HEK293 (cell line): ENCODE measurements around the gene SCN11A.

Experiments
- CTCF ChIA-PET: fragments of 350-600 bp; formaldehyde crosslinking; extraction: SDS; loops from one replicate; lab custom pipeline; 2021; ENCODE audit warnings: antibody characterized with exemption; lab: Yijun Ruan, JAX
- POLR2A ChIA-PET: fragments of 300-600 bp; formaldehyde crosslinking; extraction: SDS; loops from one replicate; lab custom pipeline; 2020; ENCODE audit warnings: antibody characterized with exemption, inconsistent platforms; lab: Yijun Ruan, JAX
- H3K27ac ChIP-seq: fragments of 200-500 bp; sonication (Bioruptor generic); 2 replicates; pipeline ENCODE4 v1.5.1; 2014; ENCODE audit warnings: low read depth, low read length, control low read depth, inconsistent platforms; ENCODE audit errors: extremely low read depth
- H3K36me3 ChIP-seq, 2 experiments: fragments of 200-500 bp in 1 of 2; sonication (Bioruptor generic) in 1 of 2; 1 replicate in 1 of 2; 2 replicates in 1 of 2; pipeline ENCODE4 v1.5.1; 2014 to 2017; ENCODE audit warnings: inconsistent platforms in 2 of 2, low read length in 2 of 2; ENCODE audit not compliant: control insufficient read depth in 2 of 2, insufficient read depth in 1 of 2
- H3K4me1 ChIP-seq: fragments of 200-500 bp; sonication (Bioruptor generic); 2 replicates; pipeline ENCODE4 v1.5.1; 2014; ENCODE audit warnings: mild to moderate bottlenecking, low read length, inconsistent platforms; ENCODE audit not compliant: control insufficient read depth, insufficient read depth
- H3K4me3 ChIP-seq: 2 replicates; pipeline ENCODE4 v1.5.1; 2011; ENCODE audit warnings: low read depth, mild to moderate bottlenecking, control low read depth, low read length, moderate library complexity
- H3K9me3 ChIP-seq: fragments of 200-500 bp; sonication (Bioruptor generic); 2 replicates; pipeline ENCODE4 v1.5.1; 2014; ENCODE audit warnings: low read depth, low read length, inconsistent platforms; ENCODE audit not compliant: control insufficient read depth, insufficient read depth
- AEBP2 ChIP-seq: fragments of 450-650 bp; formaldehyde crosslinking; IDR thresholded peaks from 2 replicates; pipeline ENCODE4 v1.5.1; 2016; ENCODE audit warnings: missing biosample characterization, missing genetic modification characterization, borderline replicate concordance
- BCL11B ChIP-seq: fragments of 450-650 bp; formaldehyde crosslinking; IDR thresholded peaks from 2 replicates; pipeline ENCODE4 v1.5.1; 2016; ENCODE audit warnings: low read depth, missing biosample characterization, missing genetic modification characterization
- GLIS2 ChIP-seq: fragments of 450-650 bp; formaldehyde crosslinking; IDR thresholded peaks from 2 replicates; pipeline ENCODE4 v1.5.1; 2016; ENCODE audit warnings: missing biosample characterization, missing genetic modification characterization
- KLF16 ChIP-seq: fragments of 450-650 bp; formaldehyde crosslinking; IDR thresholded peaks from 2 replicates; pipeline ENCODE4 v1.5.1; 2017; ENCODE audit warnings: missing biosample characterization, missing genetic modification characterization
- PRDM6 ChIP-seq: fragments of 450-650 bp; formaldehyde crosslinking; IDR thresholded peaks from 2 replicates; pipeline ENCODE4 v1.5.1; 2017; ENCODE audit warnings: missing biosample characterization, missing genetic modification characterization
- SP7 ChIP-seq: fragments of 450-650 bp; formaldehyde crosslinking; IDR thresholded peaks from 2 replicates; pipeline ENCODE4 v1.5.1; 2016; ENCODE audit warnings: missing biosample characterization, missing genetic modification characterization
- TCF7L2 ChIP-seq: IDR thresholded peaks from 2 replicates; pipeline ENCODE4 v1.6.1; 2011; ENCODE audit warnings: low read depth, mild to moderate bottlenecking, inconsistent platforms, low read length, moderate library complexity, borderline replicate concordance
- ZNF10 ChIP-seq: fragments of 450-650 bp; formaldehyde crosslinking; IDR thresholded peaks from 2 replicates; pipeline ENCODE4 v1.5.1; 2017; ENCODE audit warnings: missing biosample characterization, missing genetic modification characterization
- ZNF140 ChIP-seq: fragments of 450-650 bp; formaldehyde crosslinking; IDR thresholded peaks from 2 replicates; pipeline ENCODE4 v1.5.1; 2016; ENCODE audit warnings: missing biosample characterization, missing genetic modification characterization
- ZNF214 ChIP-seq: fragments of 450-650 bp; formaldehyde crosslinking; IDR thresholded peaks from 2 replicates; pipeline ENCODE4 v1.5.1; 2017; ENCODE audit warnings: missing biosample characterization, mild to moderate bottlenecking, missing genetic modification characterization, borderline replicate concordance
- ZNF26 ChIP-seq: fragments of 450-650 bp; formaldehyde crosslinking; IDR thresholded peaks from 2 replicates; pipeline ENCODE4 v1.5.1; 2016; ENCODE audit warnings: missing biosample characterization, missing genetic modification characterization
- ZNF274 ChIP-seq, 2 experiments: fragments of 200-500 bp in 1 of 2; fragments of 450-650 bp in 1 of 2; sonication (Bioruptor generic) in 1 of 2; formaldehyde crosslinking in 1 of 2; IDR thresholded peaks; 2 replicates each; pipeline versions ENCODE4 v1.5.1 to v1.6.1; 2014 to 2016; ENCODE audit warnings: borderline replicate concordance in 1 of 2, inconsistent platforms in 1 of 2, low read length in 1 of 2, missing biosample characterization in 1 of 2, missing genetic modification characterization in 1 of 2
- ZNF335 ChIP-seq: fragments of 450-650 bp; formaldehyde crosslinking; conservative IDR thresholded peaks from 2 replicates; pipeline ENCODE4 v1.5.1; 2016; ENCODE audit warnings: missing biosample characterization, missing genetic modification characterization
- ZNF362 ChIP-seq: fragments of 450-650 bp; formaldehyde crosslinking; IDR thresholded peaks from 2 replicates; pipeline ENCODE4 v1.5.1; 2016; ENCODE audit warnings: missing biosample characterization, missing genetic modification characterization
- ZNF426 ChIP-seq: fragments of 450-650 bp; formaldehyde crosslinking; IDR thresholded peaks from 2 replicates; pipeline ENCODE4 v1.5.1; 2017; ENCODE audit warnings: missing biosample characterization, missing genetic modification characterization, mild to moderate bottlenecking, inconsistent platforms, moderate library complexity
- ZNF48 ChIP-seq: fragments of 450-650 bp; formaldehyde crosslinking; IDR thresholded peaks from 2 replicates; pipeline ENCODE4 v1.5.1; 2016; ENCODE audit warnings: missing biosample characterization, missing genetic modification characterization
- ZNF488 ChIP-seq: fragments of 450-650 bp; formaldehyde crosslinking; IDR thresholded peaks from 2 replicates; pipeline ENCODE4 v1.5.1; 2016; ENCODE audit warnings: missing biosample characterization, missing genetic modification characterization
- ZNF518A ChIP-seq: fragments of 450-650 bp; formaldehyde crosslinking; conservative IDR thresholded peaks from 2 replicates; pipeline ENCODE4 v1.5.1; 2016; ENCODE audit warnings: low read depth, missing biosample characterization, missing genetic modification characterization
- ZNF530 ChIP-seq: fragments of 450-650 bp; formaldehyde crosslinking; IDR thresholded peaks from 2 replicates; pipeline ENCODE4 v1.5.1; 2016; ENCODE audit warnings: low read depth, missing biosample characterization, missing genetic modification characterization
- ZNF626 ChIP-seq: fragments of 450-650 bp; sonication (Bioruptor Pico); formaldehyde crosslinking; IDR thresholded peaks from 2 replicates; pipeline ENCODE4 v1.5.1; 2018; ENCODE audit warnings: missing biosample characterization, missing genetic modification characterization, inconsistent platforms
- ZNF654 ChIP-seq: fragments of 450-650 bp; formaldehyde crosslinking; IDR thresholded peaks from 2 replicates; pipeline ENCODE4 v1.5.1; 2016; ENCODE audit warnings: low read depth, missing biosample characterization, missing genetic modification characterization

Gene SCN11A

GRCh38 chr3:39075910-39076309, 24.2 kb upstream of the SCN11A start:
- Histone ChIP-seq H3K4me1 (no peaks in the 10 kb centered on the region), H3K27ac (no peak overlapping the region), H3K4me3 (no peak overlapping the region), H3K9me3 (no peaks in the 10 kb centered on the region), H3K36me3 (peaks cover 7 to 85% of the 10 kb centered on the region in 2 experiments; a peak in 2 of 3 replicates)
- no peak for TF ChIP-seq ZNF654 (tag by site-specific recombination)
- TF ChIP-seq ZNF626 (tag by site-specific recombination): no peak
- no peak for TF ChIP-seq GLIS2 (tag by site-specific recombination)
- no peak for TF ChIP-seq BCL11B (tag by site-specific recombination)
- TF ChIP-seq ZNF335 (tag by site-specific recombination): no peak
- TF ChIP-seq ZNF26 (tag by site-specific recombination): no peak
- TF ChIP-seq ZNF488 (tag by site-specific recombination): no peak
- no peak for TF ChIP-seq ZNF140 (tag by site-specific recombination)
- no peak for TF ChIP-seq SP7
- no peak for TF ChIP-seq ZNF10 (tag by site-specific recombination)
- no peak for TF ChIP-seq ZNF530 (tag by site-specific recombination)
- no peak for TF ChIP-seq ZNF48 (tag by site-specific recombination)
- TF ChIP-seq KLF16 (tag by site-specific recombination): no peak
- no peak for TF ChIP-seq PRDM6
- ChIA-PET POLR2A (no interaction called here), CTCF (interaction anchor here (2.0 kb wide), 1 partner anchor 51 kb away, joined by 4 read pairs; no protein-coding TSS in a partner anchor)

GRCh38 chr3:39068556-39068955, 16.8 kb upstream of the SCN11A start:
- Histone ChIP-seq H3K27ac (no peak overlapping the region), H3K9me3 (no peaks in the 10 kb centered on the region), H3K4me3 (no peak overlapping the region), H3K4me1 (no peaks in the 10 kb centered on the region), H3K36me3 (peaks cover 5 to 66% of the 10 kb centered on the region in 2 experiments; a peak in 2 of 3 replicates)
- ChIA-PET CTCF (interaction anchor here (0.5 to 1.6 kb wide), 5 partner anchors 60 to 1160 kb away, joined by 3 to 5 read pairs (median 3); no protein-coding TSS in a partner anchor), POLR2A (no interaction called here)
- TF ChIP-seq AEBP2 (no peak), ZNF518A (tag by site-specific recombination) (no peak), TCF7L2 (no peak), ZNF274 (IDR thresholded peaks at IDR 0.05; ENCODE audit: low read length) (no peak), ZNF274 (tag by site-specific recombination; IDR thresholded peaks at IDR 0.05; ENCODE audit: borderline replicate concordance) (no peak), ZNF362 (tag by site-specific recombination) (no peak), ZNF214 (no peak), ZNF426 (tag by site-specific recombination) (no peak), GLIS2 (tag by site-specific recombination) (no peak)
